HL-60 (cell line): ENCODE measurements around the gene NKX1-1.

Experiments used
- POLR2AphosphoS5 ChIP-seq: IDR thresholded peaks from 2 replicates; pipeline ENCODE4 v1.6.1; 2012; ENCODE audit warnings: low read depth
- TF ChIP-seq, protein P1 (sequence below): IDR thresholded peaks from one replicate; pipeline ENCODE4 v1.5.1; 2011; ENCODE audit warnings: low read length, control low read depth, inconsistent platforms; ENCODE audit not compliant: insufficient read depth
- TF ChIP-seq, protein P2 (sequence below): IDR thresholded peaks from 2 replicates; pipeline ENCODE4 v1.6.1; 2012; ENCODE audit warnings: low read depth; ENCODE audit not compliant: insufficient replicate concordance

DNA sequence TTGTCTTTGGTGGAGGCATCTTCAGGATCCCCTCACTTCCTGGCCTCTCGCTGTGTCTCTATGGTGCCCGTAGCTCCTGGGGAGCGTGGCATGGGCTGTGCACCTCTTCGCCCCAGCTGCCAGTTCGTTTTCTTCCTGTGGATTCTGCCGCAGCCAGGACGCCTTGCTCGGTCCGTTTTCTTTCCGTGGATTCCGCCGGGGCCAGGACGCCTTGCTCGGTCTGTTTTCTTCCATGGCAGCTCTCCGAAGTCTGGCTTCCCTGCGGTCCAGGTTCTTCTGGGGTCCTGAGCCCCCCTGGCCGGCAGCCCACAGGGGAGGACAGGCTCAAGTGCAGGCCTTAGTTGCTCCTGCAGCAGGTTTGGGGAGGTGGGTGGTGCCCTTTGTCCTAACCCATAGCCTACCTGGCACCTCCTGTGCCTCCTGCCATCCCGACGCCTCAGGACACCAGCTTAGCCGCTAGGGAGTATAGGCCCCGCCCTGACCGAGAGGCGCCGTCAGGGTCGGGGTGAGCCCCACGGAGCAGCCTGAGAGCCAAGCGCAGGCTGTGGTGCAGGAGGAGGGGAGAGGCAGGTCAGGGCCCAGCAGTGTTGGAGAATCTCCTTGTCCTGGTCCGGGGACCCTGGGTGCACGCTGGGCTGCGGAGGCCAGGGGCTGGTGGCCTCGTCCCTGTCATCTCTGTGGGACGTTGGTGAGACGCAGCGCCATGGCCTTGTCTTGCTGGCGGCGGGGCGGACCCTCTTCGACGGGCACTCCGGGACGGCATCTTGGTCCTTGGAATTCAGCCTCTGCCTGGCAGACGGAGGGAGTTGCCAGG is 32.1 kb downstream of the NKX1-1 start:
- TF ChIP-seq, protein P1, sequence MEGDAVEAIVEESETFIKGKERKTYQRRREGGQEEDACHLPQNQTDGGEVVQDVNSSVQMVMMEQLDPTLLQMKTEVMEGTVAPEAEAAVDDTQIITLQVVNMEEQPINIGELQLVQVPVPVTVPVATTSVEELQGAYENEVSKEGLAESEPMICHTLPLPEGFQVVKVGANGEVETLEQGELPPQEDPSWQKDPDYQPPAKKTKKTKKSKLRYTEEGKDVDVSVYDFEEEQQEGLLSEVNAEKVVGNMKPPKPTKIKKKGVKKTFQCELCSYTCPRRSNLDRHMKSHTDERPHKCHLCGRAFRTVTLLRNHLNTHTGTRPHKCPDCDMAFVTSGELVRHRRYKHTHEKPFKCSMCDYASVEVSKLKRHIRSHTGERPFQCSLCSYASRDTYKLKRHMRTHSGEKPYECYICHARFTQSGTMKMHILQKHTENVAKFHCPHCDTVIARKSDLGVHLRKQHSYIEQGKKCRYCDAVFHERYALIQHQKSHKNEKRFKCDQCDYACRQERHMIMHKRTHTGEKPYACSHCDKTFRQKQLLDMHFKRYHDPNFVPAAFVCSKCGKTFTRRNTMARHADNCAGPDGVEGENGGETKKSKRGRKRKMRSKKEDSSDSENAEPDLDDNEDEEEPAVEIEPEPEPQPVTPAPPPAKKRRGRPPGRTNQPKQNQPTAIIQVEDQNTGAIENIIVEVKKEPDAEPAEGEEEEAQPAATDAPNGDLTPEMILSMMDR: no peak
- TF ChIP-seq POLR2AphosphoS5: no peak
- TF ChIP-seq, protein P2, sequence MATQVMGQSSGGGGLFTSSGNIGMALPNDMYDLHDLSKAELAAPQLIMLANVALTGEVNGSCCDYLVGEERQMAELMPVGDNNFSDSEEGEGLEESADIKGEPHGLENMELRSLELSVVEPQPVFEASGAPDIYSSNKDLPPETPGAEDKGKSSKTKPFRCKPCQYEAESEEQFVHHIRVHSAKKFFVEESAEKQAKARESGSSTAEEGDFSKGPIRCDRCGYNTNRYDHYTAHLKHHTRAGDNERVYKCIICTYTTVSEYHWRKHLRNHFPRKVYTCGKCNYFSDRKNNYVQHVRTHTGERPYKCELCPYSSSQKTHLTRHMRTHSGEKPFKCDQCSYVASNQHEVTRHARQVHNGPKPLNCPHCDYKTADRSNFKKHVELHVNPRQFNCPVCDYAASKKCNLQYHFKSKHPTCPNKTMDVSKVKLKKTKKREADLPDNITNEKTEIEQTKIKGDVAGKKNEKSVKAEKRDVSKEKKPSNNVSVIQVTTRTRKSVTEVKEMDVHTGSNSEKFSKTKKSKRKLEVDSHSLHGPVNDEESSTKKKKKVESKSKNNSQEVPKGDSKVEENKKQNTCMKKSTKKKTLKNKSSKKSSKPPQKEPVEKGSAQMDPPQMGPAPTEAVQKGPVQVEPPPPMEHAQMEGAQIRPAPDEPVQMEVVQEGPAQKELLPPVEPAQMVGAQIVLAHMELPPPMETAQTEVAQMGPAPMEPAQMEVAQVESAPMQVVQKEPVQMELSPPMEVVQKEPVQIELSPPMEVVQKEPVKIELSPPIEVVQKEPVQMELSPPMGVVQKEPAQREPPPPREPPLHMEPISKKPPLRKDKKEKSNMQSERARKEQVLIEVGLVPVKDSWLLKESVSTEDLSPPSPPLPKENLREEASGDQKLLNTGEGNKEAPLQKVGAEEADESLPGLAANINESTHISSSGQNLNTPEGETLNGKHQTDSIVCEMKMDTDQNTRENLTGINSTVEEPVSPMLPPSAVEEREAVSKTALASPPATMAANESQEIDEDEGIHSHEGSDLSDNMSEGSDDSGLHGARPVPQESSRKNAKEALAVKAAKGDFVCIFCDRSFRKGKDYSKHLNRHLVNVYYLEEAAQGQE: no peak
